Urinary bladder (tissue), 4 donors: ENCODE results near the gene CLDN1. TPM values are rescaled to one million over a fixed set of nuclear protein-coding genes. Genes with fewer than 3 reads are reported as not detected.
"Not testable (repeated sequence)": the region's sequence is repeated elsewhere in the genome, so short reads cannot be mapped to it uniquely, and the experiment has no call there.

ENCODE experiments used
- DNase-seq: peaks from one replicate; pipeline ENCODE4 v3.0.0-alpha.2; 2015; ENCODE audit errors: extremely low spot score
- H3K27ac ChIP-seq: one replicate; pipeline ENCODE4 v1.5.1; 2013; ENCODE audit warnings: low read depth, mild to moderate bottlenecking, moderate library complexity
- H3K36me3 ChIP-seq: one replicate; pipeline ENCODE4 v1.6.1; 2013; ENCODE audit warnings: mild to moderate bottlenecking, moderate library complexity; ENCODE audit not compliant: insufficient read depth
- H3K4me1 ChIP-seq: one replicate; pipeline ENCODE4 v1.6.1; 2013; ENCODE audit warnings: mild to moderate bottlenecking, moderate library complexity; ENCODE audit not compliant: insufficient read depth
- H3K4me3 ChIP-seq: one replicate; pipeline ENCODE4 v1.5.1; 2013; ENCODE audit warnings: low read depth, low read length
- WGBS: extraction: QIAGEN DNeasy Blood & Tissue Kit; methylation state at CpG from one replicate; pipeline ENCODE4 v1.1.7; 2013; 5-methylcytosine and 5-hydroxymethylcytosine counted together
- polyA plus RNA-seq: library from polyadenylated mRNA; stranded (reverse); fragments of 200-250 nt; gene quantifications from one replicate; pipeline ENCODE4 v1.2.3, GENCODE V29; 2013
- total RNA-seq: library from RNA; depleted of rRNA; stranded (reverse); fragments of >200 nt; gene quantifications from one replicate; pipeline ENCODE4 v1.2.3, GENCODE V29; 2014
- donor health status: healthy with polysubstance abuse.
- donor health status: healthy.

CLDN1 gene
- total and polyA plus RNA-seq, 2 donors: 13.2 to 15.8 TPM

- 66% methylated on average over 4 of the region's 4 CpGs for WGBS
- no peaks in the 10 kb centered on the region for H3K4me1 ChIP-seq
- H3K36me3 ChIP-seq: peaks cover 1% of the 10 kb centered on the region
- no peak overlapping the region for H3K27ac ChIP-seq
- DNase-seq: no peak
- H3K4me3 ChIP-seq: no peak overlapping the region
Observed at GRCh38 chr3:190299969-190300368, 22.3 kb downstream of the CLDN1 start.

- no peak overlapping the region for H3K4me3 ChIP-seq
- no peak overlapping the region for H3K27ac ChIP-seq
- H3K36me3 ChIP-seq: no peaks in the 10 kb centered on the region
- DNase-seq: no peak
- H3K4me1 ChIP-seq: no peaks in the 10 kb centered on the region
Observed at GRCh38 chr3:190294030-190294429, 28.2 kb downstream of the CLDN1 start.

GRCh38 chr3:190293621-190294020, 28.6 kb downstream of the CLDN1 start:
- Histone ChIP-seq H3K36me3 (no peaks in the 10 kb centered on the region), H3K27ac (no peak overlapping the region), H3K4me1 (no peaks in the 10 kb centered on the region), H3K4me3 (no peak overlapping the region)
- DNase-seq: no peak
- 86% methylated on average over 3 of the region's 3 CpGs for WGBS

GRCh38 chr3:190291994-190292584, 30.2 kb downstream of the CLDN1 start:
- no peak overlapping the region for H3K27ac ChIP-seq
- H3K4me3 ChIP-seq: no peak overlapping the region
- no peaks in the 10 kb centered on the region for H3K4me1 ChIP-seq
- 70% methylated on average over 3 of the region's 3 CpGs for WGBS
- no peaks in the 10 kb centered on the region for H3K36me3 ChIP-seq
- no peak for DNase-seq

- H3K4me3 ChIP-seq: no peak overlapping the region
- WGBS: 65% methylated on average over 2 of the region's 2 CpGs
- H3K36me3 ChIP-seq: no peaks in the 10 kb centered on the region
- H3K27ac ChIP-seq: no peak overlapping the region
- no peak for DNase-seq
- no peaks in the 10 kb centered on the region for H3K4me1 ChIP-seq
Observed at GRCh38 chr3:190289989-190290388, 32.3 kb downstream of the CLDN1 start.

GRCh38 chr3:190288836-190289235, 33.4 kb downstream of the CLDN1 start:
- DNase-seq: no peak
- Histone ChIP-seq H3K4me1 (no peaks in the 10 kb centered on the region), H3K36me3 (no peaks in the 10 kb centered on the region), H3K4me3 (no peak overlapping the region), H3K27ac (no peak overlapping the region)
- WGBS: 82% methylated on average over 2 of the region's 2 CpGs

- no peak overlapping the region for H3K27ac ChIP-seq
- H3K36me3 ChIP-seq: no peaks in the 10 kb centered on the region
- whole genome bisulfite sequencing: 76% methylated on average over 1 of the region's 1 CpG
Observed at GRCh38 chr3:190286014-190286413, 36.2 kb downstream of the CLDN1 start.

GRCh38 chr3:190281308-190282051, 40.8 kb downstream of the CLDN1 start:
- H3K27ac ChIP-seq: no peak overlapping the region

More at GRCh38 chr3:190286014-190286413, 36.2 kb downstream of the CLDN1 start:
- H3K4me3 ChIP-seq: no peak overlapping the region
- DNase-seq: no peak
- no peaks in the 10 kb centered on the region for H3K4me1 ChIP-seq

GRCh38 chr3:190279690-190280089, 42.6 kb downstream of the CLDN1 start:
- H3K27ac ChIP-seq: no peak overlapping the region
- DNase-seq: no peak
- H3K4me3 ChIP-seq: no peak overlapping the region
- no peaks in the 10 kb centered on the region for H3K36me3 ChIP-seq
- H3K4me1 ChIP-seq: no peaks in the 10 kb centered on the region

More at GRCh38 chr3:190281308-190282051, 40.8 kb downstream of the CLDN1 start:
- 65% methylated on average over 4 of the region's 4 CpGs for WGBS
- Histone ChIP-seq H3K4me1 (no peaks in the 10 kb centered on the region), H3K36me3 (no peaks in the 10 kb centered on the region), H3K4me3 (no peak overlapping the region)
- DNase-seq: no peak

GRCh38 chr3:190272747-190273146, 49.5 kb downstream of the CLDN1 start:
- H3K4me1 ChIP-seq: no peaks in the 10 kb centered on the region
- H3K36me3 ChIP-seq: no peaks in the 10 kb centered on the region
- H3K4me3 ChIP-seq: no peak overlapping the region
- no peak for DNase-seq
- no peak overlapping the region for H3K27ac ChIP-seq
- WGBS: 57% methylated on average over 2 of the region's 2 CpGs

GRCh38 chr3:190269101-190269500, 53.1 kb downstream of the CLDN1 start:
- Histone ChIP-seq H3K4me1 (no peaks in the 10 kb centered on the region), H3K4me3 (no peak overlapping the region), H3K36me3 (no peaks in the 10 kb centered on the region), H3K27ac (no peak overlapping the region)
- WGBS: 22% methylated on average over 2 of the region's 2 CpGs
- DNase-seq: no peak

GRCh38 chr3:190267464-190267863, 54.8 kb downstream of the CLDN1 start:
- H3K36me3 ChIP-seq, H3K27ac ChIP-seq, H3K4me1 ChIP-seq, DNase-seq, H3K4me3 ChIP-seq: not testable (repeated sequence)
- WGBS: 89% methylated on average over 7 of the region's 7 CpGs

- no peak overlapping the region for H3K27ac ChIP-seq
- no peak for DNase-seq
- no peaks in the 10 kb centered on the region for H3K4me1 ChIP-seq
- H3K36me3 ChIP-seq: no peaks in the 10 kb centered on the region
- WGBS: 80% methylated on average over 1 of the region's 1 CpG
- no peak overlapping the region for H3K4me3 ChIP-seq
Observed at GRCh38 chr3:190266913-190267290, 55.3 kb downstream of the CLDN1 start.

GRCh38 chr3:190266265-190266912, 55.9 kb downstream of the CLDN1 start:
- H3K36me3 ChIP-seq: no peaks in the 10 kb centered on the region
- no peak overlapping the region for H3K4me3 ChIP-seq
- H3K27ac ChIP-seq: no peak overlapping the region
- no peak for DNase-seq
- H3K4me1 ChIP-seq: no peaks in the 10 kb centered on the region
